HG03159 (cell line): Measurements from ENCODE around the gene RHBDL1.
"Not testable (repeated sequence)": the region's sequence is repeated elsewhere in the genome, so short reads cannot be mapped to it uniquely, and the experiment has no call there.

Source experiments
- ATAC-seq: cut with Tn5 transposase; IDR thresholded peaks from one replicate; pipeline ENCODE4 v1.9.1; 2021; ENCODE audit warnings: mild to moderate bottlenecking, moderate library complexity; ENCODE audit not compliant: unreplicated experiment

The RHBDL1 gene

GRCh38 chr16:684071-684794 lies 8.8 kb downstream of the RHBDL1 start, which contains the start of gene JMJD8:
Gene JMJD8 (minus strand): TSS chr16:684334. CDS start chr16:684319, 15 bp downstream.
- ATAC-seq = peak; percentile 65

- no peak for ATAC-seq
Observed at GRCh38 chr16:684961-685696, 9.7 kb downstream of the RHBDL1 start.

- ATAC-seq = no peak
Observed at GRCh38 chr16:685967-686366, 10.5 kb downstream of the RHBDL1 start.

DNA sequence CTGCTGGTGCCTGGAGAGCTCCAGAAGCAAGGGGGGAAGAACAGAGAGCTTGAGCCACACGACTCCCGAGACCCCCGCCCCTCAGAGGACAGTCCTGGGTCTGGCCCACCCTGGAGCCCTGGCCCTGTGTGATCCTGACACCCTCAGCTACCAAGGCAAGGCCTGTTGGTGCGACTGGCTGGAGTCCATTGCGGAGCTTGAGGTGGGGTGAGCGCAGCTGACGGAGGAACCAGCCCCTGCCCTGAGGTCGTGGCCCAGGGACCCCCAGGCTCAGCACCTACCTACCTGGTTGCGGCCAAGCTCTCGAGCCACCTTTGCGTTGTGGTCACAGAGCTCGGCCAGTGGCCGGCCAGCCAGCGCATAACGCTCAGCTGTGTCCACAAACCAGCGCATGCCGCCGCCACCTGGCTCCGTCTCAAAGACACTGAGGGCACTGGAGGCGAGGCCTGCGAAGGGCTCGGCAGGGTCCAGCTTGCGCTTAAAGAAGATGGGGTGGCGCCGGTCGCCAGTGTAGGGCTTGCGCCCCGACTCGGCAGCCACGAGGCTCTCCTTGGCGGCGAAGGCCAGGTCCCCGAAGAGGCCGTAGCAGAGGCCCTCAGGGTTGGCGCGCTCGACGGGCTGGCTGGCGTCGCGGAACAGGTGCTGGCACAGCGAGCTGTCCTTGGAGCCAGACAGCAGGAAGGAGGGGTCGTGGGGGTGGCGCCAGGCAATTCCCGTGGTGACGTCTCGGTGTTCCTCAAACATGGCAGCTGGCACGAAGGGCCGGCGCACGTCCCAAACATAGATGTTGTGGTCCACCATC lies 11.2 kb downstream of the RHBDL1 start:
- no peak for ATAC-seq

GRCh38 chr16:687499-687898 lies 12.0 kb downstream of the RHBDL1 start:
- no peak for ATAC-seq

- no peak for ATAC-seq
Observed at GRCh38 chr16:689175-689897, 13.9 kb downstream of the RHBDL1 start.

DNA sequence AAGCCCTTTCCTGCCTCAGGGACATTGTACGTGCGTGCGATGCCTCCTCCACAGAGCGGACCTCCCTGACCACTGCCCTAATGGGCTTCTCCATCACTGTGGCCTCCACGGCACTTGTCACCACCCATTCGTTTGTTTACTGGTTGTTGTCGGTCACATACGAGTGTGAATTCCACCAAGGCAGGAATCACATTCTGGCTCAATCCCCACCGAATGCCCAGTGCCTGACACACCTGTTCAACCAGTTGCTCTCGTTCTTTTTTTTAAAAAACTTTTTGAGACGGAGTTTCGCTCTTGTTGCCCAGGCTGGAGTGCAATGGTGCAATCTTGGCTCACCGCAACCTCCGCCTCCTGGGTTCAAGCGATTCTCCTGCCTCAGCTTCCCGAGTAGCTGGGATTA lies 15.8 kb downstream of the RHBDL1 start:
- ATAC-seq = not testable (repeated sequence)

- no peak for ATAC-seq
Observed at GRCh38 chr16:692356-693108, 17.1 kb downstream of the RHBDL1 start.

- ATAC-seq = no peak
Observed at GRCh38 chr16:693364-693763, 17.9 kb downstream of the RHBDL1 start.

DNA sequence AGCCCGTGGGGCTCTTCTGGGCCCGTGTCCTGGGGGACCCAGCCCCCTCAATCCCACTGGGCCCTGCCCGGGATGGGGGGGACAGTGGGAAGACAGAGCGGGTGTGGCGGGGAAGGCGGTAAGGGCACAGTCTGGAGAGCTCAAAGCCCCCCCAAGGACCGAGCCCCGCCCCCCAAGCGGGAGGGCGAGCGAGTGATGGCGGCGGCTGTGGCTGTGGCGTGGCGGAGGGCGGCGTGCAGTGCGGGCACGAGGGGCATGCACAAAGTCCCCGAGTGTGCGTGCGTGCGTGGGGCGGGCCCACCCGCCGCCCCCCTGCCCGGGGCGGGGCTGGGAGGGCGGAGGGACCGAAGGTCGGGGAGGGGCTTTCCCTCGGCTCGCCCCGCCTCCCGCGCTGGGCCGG lies 18.3 kb downstream of the RHBDL1 start:
- ATAC-seq = no peak

DNA sequence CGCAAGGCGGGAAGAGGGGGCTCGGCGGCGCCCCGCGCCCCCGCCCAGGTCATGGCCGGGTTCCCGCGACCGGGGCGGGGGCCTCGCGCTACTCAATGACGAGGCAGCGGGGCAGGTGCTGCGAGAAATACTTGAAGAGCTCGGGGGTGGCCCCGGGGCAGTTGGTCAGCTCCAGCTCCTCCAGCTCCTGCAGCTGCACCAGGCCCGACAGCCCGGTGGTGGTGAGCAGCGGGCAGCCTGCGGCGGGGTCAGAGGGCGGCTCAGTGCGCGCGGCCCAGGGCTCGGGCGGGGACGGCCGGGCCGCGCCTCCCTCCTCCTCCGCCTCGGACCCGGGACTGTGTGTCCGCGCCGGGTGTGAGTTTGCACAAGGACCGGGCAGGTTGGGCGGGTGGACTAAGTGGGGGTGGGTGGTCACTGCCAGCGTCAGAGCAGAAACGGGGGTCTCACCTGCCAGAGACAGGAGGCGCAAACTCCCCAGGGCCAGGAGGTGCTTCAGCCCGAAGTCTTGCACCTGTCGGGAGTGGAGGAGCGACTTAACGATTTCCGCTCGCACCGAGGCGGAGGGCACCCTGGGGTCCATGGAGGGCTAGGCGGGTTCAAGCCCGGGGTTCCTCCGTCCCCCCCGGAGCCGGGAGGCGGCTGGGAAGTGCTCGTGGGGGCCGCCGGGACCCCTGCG lies 18.9 kb downstream of the RHBDL1 start:
- no peak for ATAC-seq

- no peak for ATAC-seq
Observed at GRCh38 chr16:694863-695354, 19.4 kb downstream of the RHBDL1 start.

- no peak for ATAC-seq
Observed at GRCh38 chr16:695355-696089, 20.1 kb downstream of the RHBDL1 start.

- no peak for ATAC-seq
Observed at GRCh38 chr16:698911-699671, 23.6 kb downstream of the RHBDL1 start.

DNA sequence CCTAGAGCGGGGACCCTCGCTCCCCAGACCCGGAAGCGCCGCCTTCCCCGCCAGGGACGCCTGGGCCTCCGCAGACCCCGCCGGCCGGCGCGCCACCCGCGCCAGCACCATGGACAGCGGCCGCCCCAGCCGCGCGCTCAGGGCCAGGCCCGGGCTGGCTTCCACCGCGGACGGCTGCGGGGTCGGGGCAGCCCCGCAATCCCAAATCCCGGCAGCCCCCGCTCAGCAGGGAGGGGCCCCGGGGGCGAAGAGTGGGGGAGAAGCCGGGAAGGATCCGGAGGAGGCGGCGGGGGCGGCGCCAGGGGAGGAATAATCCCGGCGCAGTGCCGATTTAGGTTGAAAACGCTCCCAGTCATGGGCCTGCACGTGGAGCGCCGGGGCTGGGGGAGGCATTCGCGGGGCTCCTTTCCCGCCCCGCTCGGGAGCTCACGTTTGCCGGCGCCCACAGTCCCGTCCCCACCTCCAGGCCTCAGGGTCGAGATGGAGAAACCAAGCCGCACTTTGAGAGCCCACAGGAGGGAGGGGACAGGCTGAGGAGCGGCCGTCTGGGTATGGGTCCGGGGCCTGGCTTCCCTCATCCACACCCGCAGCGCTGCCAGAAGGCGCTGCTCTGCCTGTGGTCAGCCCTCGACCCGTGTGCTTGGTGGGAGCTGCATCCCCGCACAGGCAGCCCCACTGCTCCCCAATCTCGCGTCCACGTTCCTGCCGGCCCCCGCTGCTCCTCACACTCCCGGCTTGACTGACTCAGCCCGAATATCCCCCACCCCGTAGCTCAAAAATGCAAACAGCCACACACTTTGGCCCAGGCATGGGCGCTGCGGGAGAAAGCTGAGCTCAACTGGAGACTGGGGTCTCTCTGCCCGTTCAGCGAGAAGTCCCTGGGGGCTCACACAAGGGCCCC lies 25.5 kb downstream of the RHBDL1 start:
- ATAC-seq = no peak

GRCh38 chr16:702341-702740 lies 26.9 kb downstream of the RHBDL1 start:
- no peak for ATAC-seq

DNA sequence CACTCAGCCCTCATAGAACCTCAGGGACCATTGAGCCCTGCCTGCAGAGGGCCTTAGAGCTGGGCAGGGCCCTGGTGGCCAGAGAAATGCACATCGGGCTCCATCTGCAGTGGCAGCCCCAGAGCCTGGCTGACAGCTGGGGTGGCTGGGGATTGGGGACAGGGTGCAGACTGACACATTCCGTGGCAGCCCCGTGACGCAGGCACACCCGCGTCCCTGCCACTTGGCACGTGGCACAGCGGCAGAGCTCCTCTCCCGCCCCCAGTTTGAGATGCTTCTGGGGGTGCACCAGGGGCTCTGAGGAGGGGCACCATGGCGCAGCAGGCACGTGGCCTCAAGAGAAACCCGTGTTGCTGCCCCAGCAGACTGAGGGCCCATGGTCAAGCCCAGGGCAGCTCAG lies 27.9 kb downstream of the RHBDL1 start:
- no peak for ATAC-seq
